Ishikawa (cell line): ENCODE results near the gene ADAMTS13.

Source experiments
- CEBPB ChIP-seq: IDR thresholded peaks from 2 replicates; pipeline ENCODE4 v1.6.1; 2012
- CREB1 ChIP-seq: IDR thresholded peaks from 2 replicates; pipeline ENCODE4 v1.6.1; 2012; ENCODE audit warnings: low read depth
- EGR1 ChIP-seq: IDR thresholded peaks from 2 replicates; pipeline ENCODE4 v1.6.1; 2012
- EP300 ChIP-seq: IDR thresholded peaks from 2 replicates; pipeline ENCODE4 v1.6.1; 2012; ENCODE audit warnings: borderline replicate concordance
- FOXM1 ChIP-seq: IDR thresholded peaks from 2 replicates; pipeline ENCODE4 v1.6.1; 2012; ENCODE audit warnings: low read depth, borderline replicate concordance
- MAX ChIP-seq: IDR thresholded peaks from 2 replicates; pipeline ENCODE4 v1.6.1; 2012
- NFIC ChIP-seq: IDR thresholded peaks from 2 replicates; pipeline ENCODE4 v1.6.1; 2012
- RAD21 ChIP-seq: IDR thresholded peaks from 2 replicates; pipeline ENCODE4 v1.6.1; 2012; ENCODE audit warnings: low read depth
- REST ChIP-seq: IDR thresholded peaks from 2 replicates; pipeline ENCODE4 v1.6.1; 2012; ENCODE audit warnings: low read depth, mild to moderate bottlenecking
- TAF1 ChIP-seq: IDR thresholded peaks from 2 replicates; pipeline ENCODE4 v1.6.1; 2012; ENCODE audit warnings: low read depth, mild to moderate bottlenecking
- TCF12 ChIP-seq: IDR thresholded peaks from 2 replicates; pipeline ENCODE4 v1.6.1; 2012; ENCODE audit warnings: low read depth
- TEAD4 ChIP-seq: IDR thresholded peaks from 2 replicates; pipeline ENCODE4 v1.6.1; 2012
- YY1 ChIP-seq: IDR thresholded peaks from 2 replicates; pipeline ENCODE4 v1.6.1; 2012; ENCODE audit warnings: low read depth
- ZBTB7A ChIP-seq: IDR thresholded peaks from 2 replicates; pipeline ENCODE4 v1.6.1; 2012; ENCODE audit warnings: low read depth
- TF ChIP-seq, protein P1 (sequence below): IDR thresholded peaks from 2 replicates; pipeline ENCODE4 v1.6.1; 2012

Gene ADAMTS13

DNA sequence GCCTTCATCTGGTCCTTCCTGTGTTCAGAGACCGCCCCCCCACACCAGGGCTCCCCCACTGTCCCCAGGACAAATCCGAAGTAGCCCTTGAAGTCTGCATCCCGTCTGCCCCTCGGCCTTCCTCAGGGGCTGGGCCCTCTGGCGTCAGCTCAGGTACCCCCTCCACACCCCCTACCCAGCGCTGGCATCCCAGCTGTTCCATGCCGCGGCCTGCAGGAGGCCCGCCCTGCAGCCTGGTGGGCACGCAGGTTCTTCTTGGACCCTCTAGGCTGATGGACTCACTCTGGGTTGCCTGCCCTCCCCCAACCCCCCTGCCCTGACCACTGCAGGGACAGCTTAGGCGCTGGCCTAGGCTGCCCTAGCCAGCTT, 50.1 kb downstream of the ADAMTS13 start:
- TF ChIP-seq MAX = no peak

GRCh38 chr9:133472753-133473378, 50.7 kb downstream of the ADAMTS13 start:
- TF ChIP-seq RAD21 = no peak
- TF ChIP-seq CREB1 = no peak

DNA sequence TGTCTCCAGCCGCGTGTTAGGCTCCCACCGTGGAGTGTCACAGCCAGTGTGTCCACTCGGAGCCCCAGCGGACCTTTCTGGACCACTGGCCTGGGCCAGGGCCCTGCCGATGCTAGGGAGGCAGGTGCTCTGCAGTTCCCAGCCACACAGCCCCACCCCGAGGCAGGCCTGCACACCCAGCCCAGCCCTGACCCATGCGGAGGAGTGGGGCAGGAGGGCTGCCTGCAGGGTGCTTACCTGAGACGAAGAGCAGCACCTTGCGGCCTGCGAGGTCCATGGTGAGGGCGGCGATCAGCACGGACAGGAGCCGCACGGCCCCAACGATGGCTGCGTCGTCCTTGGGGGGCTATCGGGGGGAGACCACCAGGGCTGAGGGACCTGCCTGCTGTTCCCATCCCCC, 51.6 kb downstream of the ADAMTS13 start:
- TF ChIP-seq, protein P1, sequence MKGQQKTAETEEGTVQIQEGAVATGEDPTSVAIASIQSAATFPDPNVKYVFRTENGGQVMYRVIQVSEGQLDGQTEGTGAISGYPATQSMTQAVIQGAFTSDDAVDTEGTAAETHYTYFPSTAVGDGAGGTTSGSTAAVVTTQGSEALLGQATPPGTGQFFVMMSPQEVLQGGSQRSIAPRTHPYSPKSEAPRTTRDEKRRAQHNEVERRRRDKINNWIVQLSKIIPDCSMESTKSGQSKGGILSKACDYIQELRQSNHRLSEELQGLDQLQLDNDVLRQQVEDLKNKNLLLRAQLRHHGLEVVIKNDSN = no peak
- TF ChIP-seq REST (no peak), MAX (no peak), CREB1 (no peak), YY1 (no peak), FOXM1 (no peak), EP300 (no peak), ZBTB7A (no peak), RAD21 (no peak), EGR1 (no peak), TEAD4 (no peak), TCF12 (no peak), CEBPB (no peak), NFIC (no peak)

DNA sequence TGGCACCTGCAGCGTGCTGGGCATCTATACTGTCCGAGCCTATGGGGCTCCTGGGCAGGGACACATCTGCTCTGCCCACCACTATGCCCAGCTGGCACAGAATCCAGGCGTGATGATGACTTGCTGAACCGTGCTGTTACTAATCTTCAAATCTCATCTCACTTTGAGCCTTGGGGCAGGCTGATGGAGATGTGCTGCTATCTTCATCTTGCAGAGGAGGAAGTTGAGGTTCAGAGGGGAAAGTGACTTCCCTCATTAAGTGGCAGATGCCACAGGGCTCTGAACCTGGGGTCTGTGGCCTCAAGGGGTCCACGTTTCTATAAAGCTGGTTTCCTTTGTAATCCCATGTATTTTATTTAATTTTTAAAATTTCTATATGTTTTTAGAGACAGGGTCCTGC, 52.0 kb downstream of the ADAMTS13 start:
- TF ChIP-seq TEAD4 (no peak), TCF12 (no peak), TAF1 (no peak), ZBTB7A (no peak), NFIC (no peak), CEBPB (no peak), EGR1 (no peak), MAX (no peak), CREB1 (no peak), YY1 (no peak)
- TF ChIP-seq, protein P1 = no peak

GRCh38 chr9:133474853-133475252, 52.7 kb downstream of the ADAMTS13 start:
- TF ChIP-seq, protein P1 = no peak
- TF ChIP-seq ZBTB7A (no peak), YY1 (no peak), NFIC (no peak), REST (no peak), TCF12 (no peak), TEAD4 (no peak), FOXM1 (no peak), EP300 (no peak), EGR1 (no peak), MAX (no peak), CREB1 (no peak), RAD21 (no peak)
